HL-60 (cell line): Measurements from ENCODE around the gene PROCA1.

Experiments used
- CTCF ChIP-seq: IDR thresholded peaks from one replicate; pipeline ENCODE4 v1.5.1; 2011; ENCODE audit warnings: low read length, control low read depth, inconsistent platforms; ENCODE audit not compliant: insufficient read depth
- POLR2AphosphoS5 ChIP-seq: IDR thresholded peaks from 2 replicates; pipeline ENCODE4 v1.6.1; 2012; ENCODE audit warnings: low read depth
- REST ChIP-seq: IDR thresholded peaks from 2 replicates; pipeline ENCODE4 v1.6.1; 2012; ENCODE audit warnings: low read depth; ENCODE audit not compliant: insufficient replicate concordance
- SPI1 ChIP-seq: IDR thresholded peaks from 2 replicates; pipeline ENCODE4 v1.6.1; 2012; ENCODE audit warnings: low read depth, mild to moderate bottlenecking, borderline replicate concordance

DNA sequence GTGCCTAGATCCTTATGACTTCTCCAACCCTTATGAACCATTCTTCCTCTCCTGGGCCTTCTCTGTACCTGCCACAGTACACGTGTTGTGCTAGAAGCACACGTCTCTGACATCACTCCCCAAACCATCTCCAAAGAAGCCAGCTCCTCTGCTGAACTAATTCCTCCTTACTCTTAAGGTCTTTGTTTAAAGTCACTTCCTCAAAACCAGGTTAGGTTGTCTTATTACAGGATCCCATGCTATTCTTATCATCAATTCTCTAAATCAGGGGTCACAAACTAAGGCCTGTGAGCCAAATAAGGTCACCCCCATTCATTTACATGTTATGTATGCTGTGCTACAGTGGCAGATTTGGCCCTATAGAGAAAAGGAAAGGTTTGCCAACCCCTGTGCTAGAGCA, 45.7 kb downstream of the PROCA1 start:
- TF ChIP-seq CTCF: no peak
- TF ChIP-seq SPI1: peak; percentile 88
- TF ChIP-seq POLR2AphosphoS5: no peak
- TF ChIP-seq REST: no peak
